Panc1 (cell line): Measurements from ENCODE around the gene APOL4. TPM values are rescaled to one million over a fixed set of nuclear protein-coding genes. Genes with fewer than 3 reads are reported as not detected.

Experiments
- ATAC-seq: fragments of 200-7000 bp; cut with Tn5 transposase; 2 replicates; pipeline ENCODE4 v1.9.1; 2020; ENCODE audit warnings: mild to moderate bottlenecking, moderate library complexity
- BruUV-seq: library from RNA; stranded (reverse); fragments of 400-500 nt; replicated peaks from 2 replicates; lab custom pipeline; 2021; lab: Mats Ljungman, UMichigan
- CTCF ChIA-PET: fragments of 300-600 bp; sonication (Branson Sonifier 250); formaldehyde crosslinking; loops from one replicate; lab custom pipeline; 2022; ENCODE audit warnings: antibody characterized with exemption; lab: Charles Lee
- POLR2A ChIA-PET: fragments of 300-600 bp; sonication (Branson Sonifier 250); formaldehyde crosslinking; loops from one replicate; lab custom pipeline; 2022; ENCODE audit warnings: antibody characterized with exemption; lab: Charles Lee
- DNase-seq: peaks from one replicate; pipeline ENCODE4 v3.0.0-alpha.2; 2010; ENCODE audit warnings: low read depth, low spot score
- H3K27ac ChIP-seq: 2 replicates; pipeline ENCODE4 v1.5.1; 2011; ENCODE audit warnings: mild to moderate bottlenecking, low read length, inconsistent platforms
- H3K27me3 ChIP-seq: fragments of 200-500 bp; sonication (Bioruptor generic); 2 replicates; pipeline ENCODE4 v1.6.0; 2014; ENCODE audit warnings: low read length, inconsistent platforms; ENCODE audit not compliant: control insufficient read depth, insufficient read depth
- H3K36me3 ChIP-seq: fragments of 200-500 bp; sonication (Bioruptor generic); 2 replicates; pipeline ENCODE4 v1.5.1; 2014; ENCODE audit warnings: inconsistent platforms, mild to moderate bottlenecking, low read length, moderate library complexity; ENCODE audit not compliant: control insufficient read depth, insufficient read depth
- H3K4me1 ChIP-seq: 2 replicates; pipeline ENCODE4 v1.5.1; 2011; ENCODE audit warnings: inconsistent platforms, mild to moderate bottlenecking, low read length, moderate library complexity; ENCODE audit not compliant: control insufficient read depth, insufficient read depth
- H3K4me3 ChIP-seq, 2 experiments: 2 replicates each; pipeline ENCODE4 v1.5.1; 2011 to 2012; ENCODE audit warnings: low read depth in 2 of 2, low read length in 2 of 2, mild to moderate bottlenecking in 2 of 2, inconsistent platforms in 1 of 2, moderate library complexity in 1 of 2
- H3K9me3 ChIP-seq: fragments of 200-500 bp; sonication (Bioruptor generic); 2 replicates; pipeline ENCODE4 v1.5.1; 2014; ENCODE audit warnings: low read depth, mild to moderate bottlenecking, inconsistent platforms, low read length, moderate library complexity; ENCODE audit not compliant: control insufficient read depth, insufficient read depth
- CTCF ChIP-seq: fragments of 450-650 bp; IDR thresholded peaks from 2 replicates; pipeline ENCODE4 v1.5.1; 2017; ENCODE audit warnings: mild to moderate bottlenecking
- POLR2AphosphoS5 ChIP-seq: IDR thresholded peaks from 2 replicates; pipeline ENCODE4 v1.6.1; 2012; ENCODE audit warnings: mild to moderate bottlenecking, low read depth, low read length, moderate library complexity
- REST ChIP-seq, 2 experiments: IDR thresholded peaks; 2 replicates each; pipeline ENCODE4 v1.6.1; 2011 to 2012; ENCODE audit warnings: low read depth in 2 of 2, control low read depth in 1 of 2, low read length in 1 of 2, mild to moderate bottlenecking in 1 of 2, moderate library complexity in 1 of 2; ENCODE audit not compliant: insufficient read depth in 1 of 2
- SIN3A ChIP-seq: IDR thresholded peaks from 2 replicates; pipeline ENCODE4 v1.6.1; 2012; ENCODE audit warnings: low read depth, mild to moderate bottlenecking, low read length, moderate library complexity, borderline replicate concordance; ENCODE audit not compliant: insufficient read depth
- TCF7L2 ChIP-seq: IDR thresholded peaks from 2 replicates; pipeline ENCODE4 v1.6.1; 2011; ENCODE audit warnings: mild to moderate bottlenecking, low read depth, low read length, inconsistent platforms
- in situ Hi-C: cut with HindIII; loops from 2 replicates; pipeline ENCODE4 v1.10.0; 2016; ENCODE audit warnings: low sequenced_read_pairs, low pct_unique_long_range_greater_than_20kb
- intact Hi-C: fragments of 100-400 bp; cut with micrococcal nuclease; formaldehyde crosslinking; loops from one replicate; pipeline ENCODE4 v1.10.0; 2022; ENCODE audit not compliant: unreplicated experiment
- total RNA-seq: library from RNA; stranded (reverse); gene quantifications from one replicate; pipeline ENCODE4 v1.2.1, GENCODE V29; 2021; ENCODE audit not compliant: unreplicated experiment

The APOL4 gene
- total RNA-seq, 1 experiment from 2014 or later: not detected

- Histone ChIP-seq H3K27ac (no peak overlapping the region), H3K4me3 (no peak overlapping the region), H3K4me1 (no peaks in the 10 kb centered on the region), H3K36me3 (no peaks in the 10 kb centered on the region), H3K9me3 (no peaks in the 10 kb centered on the region), H3K27me3 (no peaks in the 10 kb centered on the region)
- ATAC-seq (peak; percentile 88), DNase-seq (peak; percentile 17)
- no peak for TF ChIP-seq SIN3A
- TF ChIP-seq CTCF: peak; percentile 84
- POLR2A ChIA-PET: interaction anchor here (0.7 kb wide), 1 partner anchor 34 kb away, joined by 4 read pairs; no protein-coding TSS in a partner anchor
- BruUV-seq: no TSS peak
- intact Hi-C loops (loop anchor here (2.0 kb wide), 1 partner anchor 36 kb away; no protein-coding TSS in a partner anchor), in situ Hi-C loops (no loop called here)
- CTCF ChIA-PET: interaction anchor here (0.6 to 0.7 kb wide), 2 partner anchors 36 to 167 kb away, joined by 3 to 4 read pairs; no protein-coding TSS in a partner anchor
Measured at GRCh38 chr22:36144886-36145541, 56.6 kb downstream of the APOL4 start.

- CTCF ChIA-PET: no interaction called here
Measured at GRCh38 chr22:36143956-36144355, 57.7 kb downstream of the APOL4 start.

More at GRCh38 chr22:36143956-36144355, 57.7 kb downstream of the APOL4 start:
- no peaks in the 10 kb centered on the region for H3K9me3 ChIP-seq
- TF ChIP-seq POLR2AphosphoS5 (no peak), TCF7L2 (no peak), REST (IDR thresholded peaks at IDR 0.05; ENCODE audit: insufficient read depth in 1 of 2, low read depth in 2 of 2, low read length in 1 of 2) (no peak), SIN3A (no peak), CTCF (no peak)
- H3K27me3 ChIP-seq: no peaks in the 10 kb centered on the region
- in situ Hi-C loops: no loop called here
- no peak overlapping the region for H3K27ac ChIP-seq
- no peak overlapping the region for H3K4me3 ChIP-seq
- no peak for DNase-seq
- no peaks in the 10 kb centered on the region for H3K4me1 ChIP-seq
- no TSS peak for BruUV-seq
- POLR2A ChIA-PET: no interaction called here
- H3K36me3 ChIP-seq: no peaks in the 10 kb centered on the region
- intact Hi-C loops: loop anchor here (2.0 kb wide), 1 partner anchor 37 kb away; no protein-coding TSS in a partner anchor
- no peak for ATAC-seq
